Right ventricle myocardium superior (tissue), 1 donor: ENCODE results near the gene INPP4B. TPM values are rescaled to one million over a fixed set of nuclear protein-coding genes. Genes with fewer than 3 reads are reported as not detected.

Experiments used
- ATAC-seq: fragments of 200-7000 bp; cut with Tn5 transposase; one replicate; pipeline ENCODE4 v1.9.1; 2020; ENCODE audit warnings: mild to moderate bottlenecking; ENCODE audit not compliant: poor library complexity
- DNase-seq: peaks from one replicate; pipeline ENCODE4 v3.0.0-alpha.2; 2020
- intact Hi-C: fragments of 100-400 bp; cut with DNase I; formaldehyde crosslinking; loops from one replicate; pipeline ENCODE4 v1.11.2; 2022
- total RNA-seq: library from RNA; stranded (reverse); fragmentation: NEBNext Ultra II Directional; extraction: Animal tissue kit (Norgen Biotek cat#: 25700); gene quantifications from one replicate; pipeline ENCODE4 v1.2.1, GENCODE V29; 2021
- donor health status: DM: no; HTN: yes; CAD: no; lungs with severe emphysema.

Gene INPP4B
- total RNA-seq, 1 donor from 2014 or later, result 10.7 TPM

DNA sequence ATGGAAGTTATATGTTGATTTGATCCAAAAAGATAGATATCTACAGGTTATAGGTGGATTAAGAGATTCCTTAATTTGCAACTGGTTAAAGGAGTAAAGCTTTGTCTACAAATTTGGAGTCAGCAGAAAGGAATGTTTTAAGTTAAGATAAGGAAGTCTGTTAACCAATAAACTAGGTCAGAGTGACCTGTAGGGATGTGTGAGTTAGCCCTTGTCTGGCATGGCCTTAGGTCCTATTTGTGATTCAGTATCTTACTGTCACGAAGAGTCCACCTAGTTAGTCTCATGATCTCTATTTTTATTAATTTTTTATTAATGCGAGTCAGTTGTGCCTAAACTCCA lies 230.8 kb downstream of the INPP4B start:
- intact Hi-C loops, result no loop called here
- DNase-seq (no peak), ATAC-seq (no peak)

GRCh38 chr4:142614621-142615323 lies 231.3 kb downstream of the INPP4B start:
- no peak for DNase-seq
- ATAC-seq, result no peak
- intact Hi-C loops, result no loop called here

GRCh38 chr4:142607976-142608375 lies 238.1 kb downstream of the INPP4B start:
- ATAC-seq, result no peak
- intact Hi-C loops, result no loop called here
- DNase-seq, result no peak

GRCh38 chr4:142600952-142601351 lies 245.1 kb downstream of the INPP4B start:
- intact Hi-C loops, result no loop called here
- no peak for ATAC-seq
- no peak for DNase-seq

DNA sequence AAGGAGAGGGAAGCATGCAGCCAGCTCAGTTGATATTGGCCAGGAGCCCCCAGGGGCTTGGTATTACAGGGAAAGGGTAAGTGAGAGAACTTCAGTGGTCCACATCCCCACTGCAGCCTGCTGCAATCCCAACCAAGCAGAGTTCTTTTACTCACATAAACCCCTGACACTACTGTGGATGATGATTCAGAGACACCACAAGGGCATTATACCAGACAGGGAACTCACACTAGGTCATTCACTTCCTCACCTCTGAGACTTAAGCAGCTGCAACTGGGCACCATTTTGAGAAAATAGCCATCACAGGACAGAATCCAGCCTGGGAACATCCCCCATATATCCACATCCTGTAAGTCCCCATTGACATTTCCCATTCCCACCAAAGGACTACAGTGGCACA lies 248.0 kb downstream of the INPP4B start:
- DNase-seq, result no peak
- ATAC-seq, result no peak
- intact Hi-C loops, result no loop called here

GRCh38 chr4:142596595-142596994 lies 249.5 kb downstream of the INPP4B start:
- no peak for ATAC-seq
- DNase-seq, result no peak
- intact Hi-C loops, result no loop called here

DNA sequence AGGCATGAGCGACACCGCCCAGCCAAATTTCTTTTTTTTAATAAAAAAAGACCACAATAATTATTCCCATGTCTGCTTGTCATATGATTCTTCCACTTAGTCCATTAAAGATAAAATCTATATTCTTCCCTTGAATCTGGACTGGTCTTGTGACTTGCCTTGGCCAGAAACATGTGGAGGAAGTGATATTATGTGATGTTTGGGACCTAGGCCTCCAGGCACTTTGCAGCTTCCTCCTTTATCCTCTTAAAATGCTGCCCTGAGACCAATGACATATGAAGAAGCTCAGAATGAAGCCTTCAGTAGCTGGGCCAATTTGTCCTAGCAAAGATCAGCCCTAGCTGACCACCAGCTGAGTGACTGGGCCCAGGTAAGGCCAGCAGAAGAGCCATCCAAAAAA lies 250.0 kb downstream of the INPP4B start:
- no peak for ATAC-seq
- intact Hi-C loops, result no loop called here
- DNase-seq, result no peak

DNA sequence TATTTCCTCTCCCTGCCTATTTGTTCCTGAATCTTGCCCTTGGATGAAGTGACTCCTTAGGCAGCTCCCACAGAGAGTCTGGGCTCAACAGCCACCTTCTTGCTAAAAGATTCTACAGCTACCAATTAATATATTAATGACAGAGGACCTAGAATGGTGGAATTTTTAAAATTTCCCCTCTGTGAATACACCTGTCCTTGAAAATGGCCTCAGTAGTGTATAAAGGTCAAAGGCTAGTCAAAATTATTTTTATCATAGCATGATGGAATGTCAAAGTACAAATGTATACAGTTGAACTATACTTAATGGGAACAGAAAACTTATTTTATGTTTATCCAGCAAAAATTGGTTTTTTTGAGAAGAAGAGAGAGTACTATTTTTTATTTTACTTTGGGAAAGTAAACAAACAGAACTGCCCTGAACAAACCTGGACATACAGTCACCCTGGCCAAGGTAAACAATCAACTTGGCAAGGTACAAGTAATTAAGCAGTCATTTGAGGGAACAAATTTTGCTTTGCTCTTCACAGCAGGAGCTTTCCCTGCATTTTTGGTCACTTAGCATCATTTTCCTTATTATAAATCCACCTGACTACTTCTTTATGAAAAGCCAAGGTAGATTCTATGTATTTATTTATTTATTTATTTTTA lies 250.8 kb downstream of the INPP4B start:
- no peak for ATAC-seq
- intact Hi-C loops, result no loop called here
- DNase-seq, result no peak

GRCh38 chr4:142585411-142585810 lies 260.7 kb downstream of the INPP4B start:
- intact Hi-C loops, result no loop called here
- ATAC-seq, result no peak
- no peak for DNase-seq

DNA sequence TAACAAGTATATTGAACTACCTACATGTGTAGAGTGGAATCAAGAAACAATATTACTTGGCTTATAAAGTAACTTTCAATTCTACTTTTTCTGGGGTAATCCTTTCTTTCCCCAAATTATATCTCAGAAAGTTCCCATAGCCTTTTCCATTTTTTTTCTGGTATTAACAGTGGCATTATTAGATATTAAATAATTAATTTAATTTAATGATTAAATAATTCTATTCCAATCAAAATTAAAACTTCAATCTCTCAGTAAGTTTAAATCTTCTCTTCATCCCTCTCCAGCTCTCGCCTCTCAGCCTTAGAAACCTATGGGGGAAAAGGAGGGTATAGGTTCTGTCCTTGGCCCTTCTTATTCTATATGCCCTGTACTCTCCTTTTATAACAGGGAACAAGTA lies 262.4 kb downstream of the INPP4B start:
- intact Hi-C loops, result no loop called here
- ATAC-seq (no peak), DNase-seq (no peak)

DNA sequence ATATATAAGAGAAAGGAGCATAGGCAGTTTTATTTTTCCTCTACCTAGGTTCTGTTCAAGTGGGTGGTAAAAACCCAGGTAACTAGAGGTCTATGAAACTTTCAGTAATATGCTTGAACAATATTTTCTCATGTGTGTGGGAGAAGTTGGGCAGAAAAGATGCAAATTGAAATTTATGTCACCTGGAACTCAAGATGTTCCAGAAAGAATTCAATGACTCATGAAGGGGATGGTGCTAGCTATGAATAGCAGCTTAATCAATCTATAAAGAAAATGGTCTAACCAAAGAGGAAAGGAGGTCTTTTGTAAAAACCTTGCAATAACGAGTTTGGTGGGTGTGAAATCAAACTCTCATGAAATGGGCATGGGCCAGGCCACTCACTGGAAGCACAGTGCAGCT lies 263.8 kb downstream of the INPP4B start:
- DNase-seq, result no peak
- intact Hi-C loops, result no loop called here
- ATAC-seq, result no peak

DNA sequence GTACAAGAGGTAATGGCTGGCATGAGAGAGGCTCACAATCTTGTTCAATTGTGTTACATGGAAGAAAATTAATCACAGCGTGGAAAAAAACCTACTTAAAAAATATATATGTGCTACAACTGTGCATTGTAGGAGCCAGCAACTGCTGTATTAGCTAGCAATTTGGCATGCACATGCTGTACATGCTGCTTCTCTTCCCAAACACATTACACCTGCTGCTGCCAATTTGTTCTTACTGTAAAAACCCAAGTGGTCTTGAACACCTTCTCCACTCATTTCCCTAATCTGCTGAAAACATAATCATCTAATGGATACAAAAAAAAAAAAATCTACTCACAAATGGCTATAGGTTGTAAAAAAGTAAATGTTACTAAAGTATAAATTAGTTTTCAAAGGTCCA lies 264.2 kb downstream of the INPP4B start:
- DNase-seq (no peak), ATAC-seq (no peak)
- intact Hi-C loops, result no loop called here

DNA sequence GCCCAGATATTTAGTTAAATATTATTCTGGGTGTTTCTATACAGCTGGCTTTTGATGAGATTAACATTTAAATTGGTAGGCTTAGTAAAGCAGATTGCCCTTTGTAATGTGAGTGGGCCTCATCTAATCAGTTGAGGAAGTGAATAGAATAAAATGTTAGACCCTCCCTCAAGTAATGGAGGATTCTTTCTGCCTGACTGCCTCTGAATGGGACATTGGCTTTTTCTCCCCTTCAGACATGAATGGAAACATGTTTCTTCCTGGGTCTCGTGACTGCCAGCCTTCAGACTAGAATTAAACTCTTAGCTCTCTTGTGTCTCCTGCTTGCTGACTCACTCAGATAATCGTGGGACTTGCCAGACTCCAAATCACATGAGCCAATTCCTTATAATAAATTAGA lies 266.7 kb downstream of the INPP4B start:
- ATAC-seq, result no peak
- intact Hi-C loops, result no loop called here
- no peak for DNase-seq

DNA sequence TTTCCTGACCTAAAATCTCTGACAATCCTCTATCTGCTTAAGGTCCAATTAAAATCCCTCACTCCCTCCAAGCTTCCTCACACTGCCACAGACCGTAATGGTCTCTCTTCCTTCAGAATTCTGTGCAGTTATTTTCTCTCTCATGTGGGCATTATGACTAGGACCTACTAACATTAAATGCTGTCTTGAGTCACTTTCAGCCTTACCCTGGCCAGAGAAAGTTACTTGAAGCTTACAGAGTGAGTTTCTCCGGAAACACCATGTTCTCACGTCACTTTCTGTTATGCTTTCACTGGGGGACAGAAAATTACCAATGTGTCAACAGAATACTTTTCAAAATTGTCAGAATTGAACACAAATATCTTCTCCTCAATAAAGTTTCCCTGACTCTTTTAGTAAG lies 271.8 kb downstream of the INPP4B start:
- intact Hi-C loops, result no loop called here
- ATAC-seq (no peak), DNase-seq (no peak)

DNA sequence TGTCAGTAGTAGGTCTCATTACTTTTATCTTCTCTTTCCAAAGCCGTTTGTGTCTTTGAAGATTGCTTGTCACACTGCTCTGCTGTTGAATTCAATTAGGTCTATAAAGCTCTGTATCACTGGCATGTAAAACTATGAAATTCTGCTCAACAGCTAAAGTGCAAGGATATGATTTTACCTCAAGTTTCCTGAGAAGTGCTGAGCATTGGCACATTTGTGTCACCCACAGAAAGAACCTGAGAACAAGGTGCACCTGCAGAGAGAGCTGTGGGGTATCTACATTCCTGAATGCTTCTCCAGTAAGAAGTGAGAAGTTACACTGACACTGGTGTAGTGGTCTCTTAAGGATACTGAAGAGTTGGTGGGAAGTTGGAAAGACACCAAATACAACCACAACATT lies 274.0 kb downstream of the INPP4B start:
- ATAC-seq, result no peak
- intact Hi-C loops, result no loop called here

DNA sequence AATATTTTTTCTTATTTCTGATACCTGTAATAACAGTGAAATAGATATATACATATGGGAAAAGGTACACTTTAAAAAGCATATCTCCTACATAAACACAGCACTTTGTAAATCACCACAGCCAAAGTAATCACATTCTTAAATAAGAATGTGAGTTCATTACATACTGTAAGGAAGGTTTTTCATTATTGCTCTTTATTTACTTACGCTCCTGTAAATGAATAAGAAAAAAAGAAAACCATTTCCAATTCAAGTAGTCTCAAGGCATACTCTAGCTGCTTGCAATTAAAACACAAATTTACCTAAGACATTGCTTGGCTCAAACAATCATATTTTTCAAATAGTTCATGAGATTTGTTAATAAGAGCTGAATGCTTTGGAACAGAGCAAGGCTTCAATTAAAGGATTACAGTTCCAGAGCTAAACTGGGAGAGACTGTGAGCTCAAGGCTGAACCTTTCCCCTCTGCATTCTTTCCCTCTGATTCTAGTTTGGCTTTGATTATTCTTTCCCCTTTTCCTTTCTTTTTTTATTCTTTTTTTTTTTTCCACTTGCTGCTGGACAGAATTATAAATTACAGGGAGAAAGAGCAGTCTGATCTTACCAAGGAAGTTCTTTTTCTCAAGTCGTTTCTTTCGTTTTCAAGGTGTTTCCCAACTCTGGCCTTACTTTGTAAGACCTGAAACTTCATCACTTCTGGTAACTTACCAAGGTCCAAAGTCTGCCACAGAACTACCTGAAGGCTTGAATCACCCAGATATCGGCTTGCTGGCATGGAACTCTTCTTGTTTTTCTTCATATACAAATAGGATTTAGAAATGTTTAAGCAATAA lies 278.3 kb downstream of the INPP4B start:
- intact Hi-C loops, result no loop called here
- ATAC-seq (no peak), DNase-seq (no peak)

More for the DNA sequence above, 274.0 kb downstream of the INPP4B start:
- DNase-seq, result no peak

- intact Hi-C loops, result no loop called here
- ATAC-seq, result no peak
- DNase-seq, result no peak
Measured at GRCh38 chr4:142567199-142567598, 278.9 kb downstream of the INPP4B start.

DNA sequence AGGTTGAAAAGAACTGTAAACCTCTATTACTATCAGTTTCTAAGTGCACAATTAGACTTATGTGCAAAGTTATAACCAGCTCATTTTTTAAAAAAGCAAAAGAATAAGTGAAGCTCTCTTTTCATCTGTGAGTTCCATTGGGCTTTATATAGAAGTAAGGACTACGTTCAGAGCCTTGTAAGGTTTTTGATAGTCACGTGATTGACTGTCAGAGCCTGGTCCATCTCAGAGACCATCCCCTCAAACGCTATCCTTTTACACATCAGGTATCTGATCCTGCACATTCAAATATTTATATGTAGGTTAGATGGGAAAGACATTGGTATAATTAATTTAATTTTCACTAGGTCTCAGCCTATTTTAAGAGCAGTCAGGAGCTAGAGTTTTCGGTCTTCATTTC lies 279.3 kb downstream of the INPP4B start:
- DNase-seq, result no peak
- ATAC-seq, result no peak
- intact Hi-C loops, result no loop called here

GRCh38 chr4:142566243-142566642 lies 279.9 kb downstream of the INPP4B start:
- ATAC-seq (no peak), DNase-seq (no peak)
- intact Hi-C loops, result no loop called here

DNA sequence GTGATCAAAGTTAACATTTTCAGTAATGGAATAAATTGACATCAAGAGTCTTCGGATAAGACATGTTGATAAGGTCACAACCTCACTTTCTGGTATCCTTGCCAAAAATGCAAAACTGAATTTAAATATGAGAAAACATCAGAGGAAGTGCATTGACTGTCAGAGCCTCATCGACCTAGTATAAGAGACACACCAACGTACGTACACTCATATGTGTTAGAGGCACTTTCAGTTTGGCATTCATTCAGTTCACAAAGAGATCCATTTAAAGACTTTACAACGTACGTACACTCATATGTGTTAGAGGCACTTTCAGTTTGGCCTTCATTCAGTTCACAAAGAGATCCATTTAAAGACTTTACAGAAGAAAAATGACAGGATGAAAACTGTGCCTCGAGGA lies 280.3 kb downstream of the INPP4B start:
- DNase-seq (no peak), ATAC-seq (no peak)
- intact Hi-C loops, result no loop called here
